GM12801 (cell line): ENCODE data around the gene ARHGAP21.

ENCODE experiments used
- TF ChIP-seq, protein P1 (sequence below): IDR thresholded peaks from one replicate; pipeline ENCODE4 v1.5.1; 2011; ENCODE audit warnings: control low read depth; ENCODE audit not compliant: insufficient read length; ENCODE audit errors: extremely low read depth

Gene ARHGAP21

DNA sequence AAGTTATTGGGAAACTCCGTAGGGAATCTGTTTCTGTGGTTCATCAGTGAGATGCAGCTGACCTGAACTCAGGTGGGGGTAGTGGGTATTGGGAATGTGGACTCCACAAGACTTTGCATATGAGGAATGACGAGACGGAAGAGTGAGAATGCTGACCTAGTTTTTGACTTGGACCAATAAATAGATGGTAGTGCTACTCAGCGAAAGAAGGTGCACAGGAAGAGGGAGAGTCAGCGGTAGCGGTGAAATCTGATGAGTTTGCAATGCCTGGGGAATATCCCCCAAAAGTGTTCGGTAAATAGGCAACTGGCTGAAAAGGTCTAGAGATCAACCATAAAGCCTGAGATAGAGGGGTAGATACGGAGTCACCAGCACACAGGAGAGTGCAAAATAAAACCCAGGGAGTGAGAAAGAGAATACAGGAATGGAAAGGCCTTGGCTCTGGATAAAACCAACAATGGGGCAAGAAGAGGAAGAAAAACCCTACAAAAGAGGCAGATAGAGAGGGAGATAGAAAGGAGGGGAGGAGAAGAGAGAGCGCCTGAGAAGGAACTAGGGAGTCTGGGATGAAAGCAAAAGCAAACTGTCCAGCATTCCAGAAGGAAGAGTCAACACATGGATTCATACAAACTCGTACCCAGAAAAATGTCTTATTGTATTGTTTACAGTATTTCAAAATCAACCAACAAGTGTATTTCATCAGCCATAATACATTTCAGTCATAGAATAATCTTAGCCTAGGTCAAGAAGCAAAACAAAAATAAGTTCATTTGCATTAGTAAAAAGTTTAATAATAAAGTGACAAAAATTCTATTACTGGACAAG is 5.4 kb downstream of the ARHGAP21 start:
- TF ChIP-seq, protein P1, sequence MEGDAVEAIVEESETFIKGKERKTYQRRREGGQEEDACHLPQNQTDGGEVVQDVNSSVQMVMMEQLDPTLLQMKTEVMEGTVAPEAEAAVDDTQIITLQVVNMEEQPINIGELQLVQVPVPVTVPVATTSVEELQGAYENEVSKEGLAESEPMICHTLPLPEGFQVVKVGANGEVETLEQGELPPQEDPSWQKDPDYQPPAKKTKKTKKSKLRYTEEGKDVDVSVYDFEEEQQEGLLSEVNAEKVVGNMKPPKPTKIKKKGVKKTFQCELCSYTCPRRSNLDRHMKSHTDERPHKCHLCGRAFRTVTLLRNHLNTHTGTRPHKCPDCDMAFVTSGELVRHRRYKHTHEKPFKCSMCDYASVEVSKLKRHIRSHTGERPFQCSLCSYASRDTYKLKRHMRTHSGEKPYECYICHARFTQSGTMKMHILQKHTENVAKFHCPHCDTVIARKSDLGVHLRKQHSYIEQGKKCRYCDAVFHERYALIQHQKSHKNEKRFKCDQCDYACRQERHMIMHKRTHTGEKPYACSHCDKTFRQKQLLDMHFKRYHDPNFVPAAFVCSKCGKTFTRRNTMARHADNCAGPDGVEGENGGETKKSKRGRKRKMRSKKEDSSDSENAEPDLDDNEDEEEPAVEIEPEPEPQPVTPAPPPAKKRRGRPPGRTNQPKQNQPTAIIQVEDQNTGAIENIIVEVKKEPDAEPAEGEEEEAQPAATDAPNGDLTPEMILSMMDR, result no peak

DNA sequence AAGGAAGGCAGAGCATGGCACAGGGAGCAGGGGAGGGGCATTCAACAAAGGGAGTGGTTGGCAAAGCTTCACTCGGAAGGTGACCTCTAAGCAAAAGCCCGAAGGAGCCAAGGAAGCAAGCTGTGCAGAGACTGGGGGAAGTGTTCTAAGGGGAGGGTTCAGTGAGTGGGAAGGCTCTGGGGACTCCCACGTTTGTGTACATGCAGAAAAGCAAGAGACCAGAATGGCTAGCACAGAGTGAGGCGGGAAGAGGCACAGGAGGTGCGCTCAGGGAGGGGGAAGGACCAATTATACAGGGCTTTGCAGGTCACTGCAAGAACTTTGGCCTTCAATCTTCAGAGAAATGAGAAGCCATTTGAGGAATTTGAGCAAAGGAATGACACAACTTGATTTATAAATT is 7.4 kb downstream of the ARHGAP21 start:
- TF ChIP-seq, protein P1, result no peak

DNA sequence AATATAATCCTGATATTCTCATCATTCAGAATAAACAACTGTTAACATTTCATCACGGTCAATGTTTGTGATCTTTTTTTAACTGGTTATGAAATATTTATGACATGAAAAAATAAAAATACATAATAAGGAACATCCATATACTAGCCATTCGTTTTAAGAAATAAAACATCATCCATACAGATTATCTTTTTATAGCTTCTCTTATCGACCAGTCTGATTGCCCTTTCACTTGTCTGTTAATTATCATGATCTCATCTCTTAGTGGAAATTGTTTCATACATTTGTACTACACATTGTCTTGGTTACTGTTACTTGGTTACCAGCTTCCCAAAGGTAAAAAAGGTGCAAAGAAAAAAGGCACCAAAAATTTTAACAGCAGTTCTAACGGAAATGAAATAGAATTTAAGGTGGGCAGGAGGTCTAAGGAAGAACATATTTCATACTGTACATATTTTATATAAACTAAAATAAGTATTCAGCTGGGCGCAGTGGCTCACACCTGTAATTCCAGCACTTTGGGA is 8.4 kb downstream of the ARHGAP21 start:
- TF ChIP-seq, protein P1, result no peak

DNA sequence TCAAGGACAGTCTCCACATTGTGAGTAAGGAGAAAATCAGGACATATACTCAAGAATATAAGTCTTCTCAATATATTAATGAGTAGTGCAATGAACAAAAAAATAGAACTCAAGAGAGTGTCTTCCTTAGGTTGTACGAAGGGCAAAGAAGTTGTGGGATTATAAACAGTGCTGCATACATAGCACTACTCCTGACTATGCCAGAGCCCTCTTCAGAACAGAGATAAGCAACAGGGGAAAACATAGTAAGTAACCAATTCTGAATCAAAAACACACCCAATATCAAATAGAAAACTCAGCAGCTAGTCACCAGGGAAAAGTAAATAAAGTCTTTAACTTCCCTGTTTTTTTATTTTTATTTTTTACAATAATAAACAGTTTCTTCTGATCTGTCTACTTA is 10.6 kb downstream of the ARHGAP21 start:
- TF ChIP-seq, protein P1, result no peak

DNA sequence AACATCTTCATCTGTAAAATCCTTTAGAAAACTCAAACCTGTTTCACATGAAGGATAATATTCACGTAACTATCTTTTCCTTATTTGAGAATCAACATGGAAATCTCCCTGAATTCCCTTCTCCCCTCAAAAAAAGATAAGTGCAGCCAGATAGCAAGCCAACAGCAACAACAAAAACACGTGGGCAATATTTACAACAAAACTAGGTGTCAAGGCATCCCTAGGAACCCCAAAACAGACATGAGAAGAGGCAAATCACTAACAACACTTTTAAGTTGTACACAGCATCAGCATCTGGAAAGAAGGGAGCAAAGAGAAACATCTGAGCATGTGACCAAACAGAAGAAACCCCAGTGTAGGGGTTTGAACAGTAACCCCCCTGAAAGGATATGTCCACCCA is 12.2 kb downstream of the ARHGAP21 start:
- TF ChIP-seq, protein P1, result no peak

DNA sequence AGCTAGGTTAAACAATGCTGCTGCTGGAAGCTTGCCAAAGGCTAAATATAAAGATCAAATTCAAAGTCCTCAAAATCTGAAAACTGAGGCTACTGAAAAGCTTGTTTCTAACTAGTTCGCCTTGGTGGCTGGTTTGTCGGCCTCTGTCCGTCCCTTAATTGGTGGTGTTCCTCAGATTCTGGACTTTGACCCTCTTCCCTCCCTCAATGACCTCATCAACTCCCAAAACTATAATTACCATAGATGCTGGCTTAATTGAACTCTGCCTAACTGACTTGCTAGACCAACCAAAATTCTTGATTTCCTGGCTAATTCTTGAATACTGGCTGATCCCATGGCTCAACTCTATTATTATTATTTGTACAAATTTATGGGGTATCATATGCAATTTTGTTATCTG is 15.6 kb downstream of the ARHGAP21 start:
- TF ChIP-seq, protein P1, result no peak

DNA sequence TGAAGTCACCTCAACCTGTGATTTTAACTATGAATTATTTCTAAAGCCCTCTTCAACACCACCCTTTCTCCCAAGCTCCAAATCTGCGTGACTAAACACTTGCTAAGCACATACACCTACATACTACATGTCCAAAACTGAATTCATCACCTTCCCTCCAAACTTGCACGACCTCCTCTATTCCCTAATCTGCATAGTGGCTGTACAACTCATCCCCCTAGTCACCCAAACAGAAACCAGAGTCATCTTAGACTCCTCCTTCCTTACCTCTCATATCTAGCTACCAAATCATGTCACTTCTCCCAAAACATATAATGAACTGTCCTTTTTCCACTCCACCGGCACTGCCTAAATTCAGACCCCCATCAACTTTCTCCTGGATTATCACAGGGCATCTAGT is 16.2 kb downstream of the ARHGAP21 start:
- TF ChIP-seq, protein P1, result no peak
